OCI-LY1 (cell line): ENCODE data around the gene NPAS3.

Experiments
- H2AFZ ChIP-seq: fragments of 200-600 bp; sonication (generic), shearing (Covaris generic); 2 replicates; pipeline ENCODE4 v1.6.0; 2014; ENCODE audit warnings: antibody characterized with exemption, mild to moderate bottlenecking, low read length
- H3F3A ChIP-seq: fragments of 200-600 bp; sonication (generic), shearing (Covaris generic); 2 replicates; pipeline ENCODE4 v1.6.0; 2014; ENCODE audit warnings: mild to moderate bottlenecking, antibody characterized with exemption, low read length, moderate library complexity; ENCODE audit not compliant: insufficient read depth
- H3K27ac ChIP-seq: fragments of 200-600 bp; sonication (generic); 2 replicates; pipeline ENCODE4 v1.5.1; 2014; ENCODE audit warnings: low read length, mixed run types, mild to moderate bottlenecking, low read depth; ENCODE audit not compliant: poor library complexity, severe bottlenecking
- H3K27me3 ChIP-seq: fragments of 200-600 bp; sonication (generic); 2 replicates; pipeline ENCODE4 v1.6.0; 2014; ENCODE audit warnings: antibody characterized with exemption, mild to moderate bottlenecking, low read length, moderate library complexity; ENCODE audit not compliant: insufficient read depth
- H3K36me3 ChIP-seq: fragments of 200-600 bp; sonication (generic); 2 replicates; pipeline ENCODE4 v1.6.1; 2014; ENCODE audit warnings: mild to moderate bottlenecking, antibody characterized with exemption, low read length, moderate library complexity, mixed read lengths; ENCODE audit not compliant: insufficient read depth
- H3K4me1 ChIP-seq: fragments of 200-600 bp; sonication (generic); 2 replicates; pipeline ENCODE4 v1.5.1; 2014; ENCODE audit warnings: mild to moderate bottlenecking, low read length, moderate library complexity; ENCODE audit not compliant: insufficient read depth, severe bottlenecking
- H3K4me2 ChIP-seq: fragments of 200-600 bp; sonication (generic), shearing (Covaris generic); 2 replicates; pipeline ENCODE4 v1.6.1; 2014; ENCODE audit warnings: low read length
- H3K4me3 ChIP-seq: fragments of 200-600 bp; sonication (generic); 2 replicates; pipeline ENCODE4 v1.5.1; 2014; ENCODE audit warnings: low read length, low read depth, mild to moderate bottlenecking, mixed read lengths; ENCODE audit not compliant: poor library complexity, severe bottlenecking
- H3K79me2 ChIP-seq: fragments of 200-600 bp; shearing (Covaris generic); 2 replicates; pipeline ENCODE4 v1.6.1; 2016; ENCODE audit warnings: mixed run types, low read length, mixed read lengths; ENCODE audit not compliant: insufficient read depth
- H3K9ac ChIP-seq: fragments of 200-600 bp; sonication (generic), shearing (Covaris generic); 2 replicates; pipeline ENCODE4 v1.6.1; 2014; ENCODE audit warnings: mild to moderate bottlenecking, low read length, mixed read lengths
- H3K9me2 ChIP-seq: fragments of 200-600 bp; sonication (generic), shearing (Covaris generic); 2 replicates; pipeline ENCODE4 v1.6.1; 2014; ENCODE audit warnings: low read depth, mild to moderate bottlenecking, low read length, mixed read lengths
- H3K9me3 ChIP-seq: fragments of 200-600 bp; shearing (Covaris generic); 2 replicates; pipeline ENCODE4 v1.6.1; 2014; ENCODE audit warnings: low read length, mixed read lengths
- H4K20me1 ChIP-seq: fragments of 200-600 bp; sonication (generic), shearing (Covaris generic); 2 replicates; pipeline ENCODE4 v1.6.0; 2016; ENCODE audit warnings: mild to moderate bottlenecking, low read length; ENCODE audit not compliant: insufficient read depth
- CTCF ChIP-seq: fragments of 200-600 bp; sonication (generic), shearing (Covaris generic); IDR thresholded peaks from 2 replicates; pipeline ENCODE4 v1.5.1; 2017; ENCODE audit warnings: mild to moderate bottlenecking, antibody characterized with exemption, low read length, moderate library complexity, mixed read lengths
- EZH2 ChIP-seq: fragments of 200-600 bp; sonication (generic), shearing (Covaris generic); IDR thresholded peaks from 2 replicates; pipeline ENCODE4 v1.8.0; 2017; ENCODE audit warnings: borderline replicate concordance, mixed run types, mild to moderate bottlenecking, antibody characterized with exemption, low read length, moderate library complexity, mixed read lengths

The NPAS3 gene

GRCh38 chr14:33285902-33286700, 347.4 kb downstream of the NPAS3 start:
- TF ChIP-seq EZH2 (no peak), CTCF (no peak)
- no peak overlapping the region for H3K27ac ChIP-seq
- H3F3A ChIP-seq: no peaks in the 10 kb centered on the region
- H3K9ac ChIP-seq: no peak overlapping the region
- H3K4me1 ChIP-seq: peaks cover 7% of the 10 kb centered on the region
- no peaks in the 10 kb centered on the region for H4K20me1 ChIP-seq
- H3K4me2 ChIP-seq: no peak overlapping the region
- no peak overlapping the region for H2AFZ ChIP-seq
- no peak overlapping the region for H3K4me3 ChIP-seq
- H3K79me2 ChIP-seq: no peaks in the 10 kb centered on the region
- no peaks in the 10 kb centered on the region for H3K9me3 ChIP-seq
- H3K27me3 ChIP-seq: no peaks in the 10 kb centered on the region
- H3K9me2 ChIP-seq: no peaks in the 10 kb centered on the region
- H3K36me3 ChIP-seq: no peaks in the 10 kb centered on the region

GRCh38 chr14:33287189-33287588, 348.5 kb downstream of the NPAS3 start:
- TF ChIP-seq EZH2: no peak
- TF ChIP-seq CTCF: no peak
- no peaks in the 10 kb centered on the region for H3K9me2 ChIP-seq
- no peak overlapping the region for H3K27ac ChIP-seq
- no peaks in the 10 kb centered on the region for H3K36me3 ChIP-seq
- no peak overlapping the region for H3K4me3 ChIP-seq
- H3K9me3 ChIP-seq: no peaks in the 10 kb centered on the region
- no peak overlapping the region for H3K9ac ChIP-seq
- peaks cover 7% of the 10 kb centered on the region for H3K4me1 ChIP-seq
- H2AFZ ChIP-seq: no peak overlapping the region
- no peaks in the 10 kb centered on the region for H3K27me3 ChIP-seq
- no peak overlapping the region for H3K4me2 ChIP-seq
- H3F3A ChIP-seq: no peaks in the 10 kb centered on the region
- no peaks in the 10 kb centered on the region for H3K79me2 ChIP-seq
- H4K20me1 ChIP-seq: no peaks in the 10 kb centered on the region

GRCh38 chr14:33290641-33291040, 352.0 kb downstream of the NPAS3 start:
- Histone ChIP-seq H3K9ac (no peak overlapping the region), H3K9me3 (no peaks in the 10 kb centered on the region), H3K36me3 (no peaks in the 10 kb centered on the region), H3K79me2 (no peaks in the 10 kb centered on the region), H3K27ac (no peak overlapping the region), H3K9me2 (no peaks in the 10 kb centered on the region), H3F3A (no peaks in the 10 kb centered on the region), H2AFZ (no peak overlapping the region), H3K4me1 (peaks cover 7% of the 10 kb centered on the region), H3K4me3 (no peak overlapping the region), H4K20me1 (no peaks in the 10 kb centered on the region), H3K4me2 (no peak overlapping the region), H3K27me3 (no peaks in the 10 kb centered on the region)
- TF ChIP-seq CTCF (no peak), EZH2 (no peak)
